Measurements from ENCODE around the gene AKR1C1.

DNA sequence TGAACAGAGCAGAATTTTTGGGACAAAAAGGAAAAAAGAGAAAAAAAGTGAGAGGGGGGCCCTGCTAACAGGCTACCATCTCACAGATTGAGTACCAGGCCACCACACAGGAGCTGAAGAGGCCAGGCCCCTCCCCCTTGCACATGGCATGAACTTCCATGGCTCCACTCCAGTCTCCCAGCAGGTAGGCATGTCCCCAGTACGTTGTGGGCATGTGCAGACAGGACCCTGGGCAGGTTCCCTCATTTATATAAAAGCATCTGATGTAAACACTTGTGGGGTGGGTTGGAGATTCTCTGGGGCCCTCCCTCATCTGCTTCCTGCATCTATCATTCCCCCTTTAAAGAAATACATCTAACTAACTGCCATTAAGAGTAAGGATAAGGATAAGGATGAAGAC lies 45.0 kb upstream of the AKR1C1 start:
- TF ChIP-seq EZH2 (IDR thresholded peaks at IDR 0.05) (no peak), POLR2AphosphoS5 (IDR thresholded peaks at IDR 0.05; ENCODE audit: borderline replicate concordance, low read depth, low read length) (no peak), FOXP2 (optimal IDR thresholded peaks at IDR 0.05; ENCODE audit: control extremely low read depth, extremely low read length, insufficient read depth) (no peak)

All from SK-N-MC (cell line).